CD8-positive, alpha-beta memory T cell (primary cell): ENCODE results near the gene LTBR. TPM values are rescaled to one million over a fixed set of nuclear protein-coding genes. Genes with fewer than 3 reads are reported as not detected.

Experiments used
- CTCF ChIA-PET: fragments of 350-600 bp; sonication (Branson Sonifier 250); formaldehyde crosslinking; loops from one replicate; lab custom pipeline; 2021; ENCODE audit warnings: antibody characterized with exemption; lab: Charles Lee
- POLR2A ChIA-PET: fragments of 350-600 bp; sonication (Branson Sonifier 250); formaldehyde crosslinking; loops from one replicate; lab custom pipeline; 2021; ENCODE audit warnings: antibody characterized with exemption; lab: Charles Lee
- DNase-seq, 5 donors: peaks; one replicate each; pipeline versions ENCODE4 v3.0.0 to v3.0.0-alpha.2; 2020 to 2022; ENCODE audit warnings: mixed read lengths in 1 of 5
- H3K27ac ChIP-seq: one replicate; pipeline ENCODE4 v1.7.0; 2013; ENCODE audit warnings: low read depth, mild to moderate bottlenecking, low read length, moderate library complexity
- H3K27me3 ChIP-seq: 2 replicates; pipeline ENCODE4 v1.7.0; 2013; ENCODE audit warnings: low read length, mild to moderate bottlenecking; ENCODE audit not compliant: insufficient read depth, poor library complexity, severe bottlenecking
- H3K36me3 ChIP-seq: 2 replicates; pipeline ENCODE4 v1.7.0; 2013; ENCODE audit warnings: mild to moderate bottlenecking, low read length, moderate library complexity; ENCODE audit not compliant: insufficient read depth
- H3K4me1 ChIP-seq: 2 replicates; pipeline ENCODE4 v1.7.0; 2013; ENCODE audit warnings: mild to moderate bottlenecking, low read length, moderate library complexity; ENCODE audit not compliant: insufficient read depth
- H3K4me3 ChIP-seq: 2 replicates; pipeline ENCODE4 v1.7.0; 2013; ENCODE audit warnings: mild to moderate bottlenecking, low read length
- H3K9me3 ChIP-seq: 2 replicates; pipeline ENCODE4 v1.7.0; 2013; ENCODE audit warnings: mild to moderate bottlenecking, low read length
- H3K27ac Mint-ChIP-seq, 8 donors: one replicate each; pipeline ENCODE4 v1.8.0; 2020 to 2021; ENCODE audit warnings: mixed read lengths in 8 of 8, mild to moderate bottlenecking in 6 of 8, inconsistent platforms in 3 of 8, moderate library complexity in 3 of 8
- H3K27me3 Mint-ChIP-seq, 2 donors: one replicate each; pipeline ENCODE4 v1.8.0; 2020 to 2021; ENCODE audit warnings: mixed read lengths in 2 of 2, mild to moderate bottlenecking in 1 of 2, moderate library complexity in 1 of 2
- H3K36me3 Mint-ChIP-seq, 3 donors: one replicate each; pipeline ENCODE4 v1.8.0; 2020 to 2021; ENCODE audit warnings: mixed read lengths in 3 of 3, inconsistent platforms in 1 of 3, mild to moderate bottlenecking in 1 of 3
- H3K4me1 Mint-ChIP-seq, 3 donors: one replicate each; pipeline ENCODE4 v1.8.0; 2020 to 2021; ENCODE audit warnings: mixed read lengths in 3 of 3, inconsistent platforms in 1 of 3, mild to moderate bottlenecking in 1 of 3
- H3K4me3 Mint-ChIP-seq, 7 donors: one replicate each; pipeline ENCODE4 v1.8.0; 2020 to 2021; ENCODE audit warnings: mixed read lengths in 7 of 7, mild to moderate bottlenecking in 6 of 7, moderate library complexity in 4 of 7, inconsistent platforms in 2 of 7
- H3K9me3 Mint-ChIP-seq, 5 donors: one replicate each; pipeline ENCODE4 v1.8.0; 2020 to 2022; ENCODE audit warnings: mixed read lengths in 5 of 5, mild to moderate bottlenecking in 3 of 5, moderate library complexity in 2 of 5, inconsistent platforms in 1 of 5
- polyA plus RNA-seq: library from polyadenylated mRNA; unstranded; fragments of 300-500 nt; fragmentation: Illumina TruSeq; gene quantifications from one replicate; pipeline ENCODE4 v1.2.3, GENCODE V29; 2021
- total RNA-seq, 2 experiments: library from RNA; stranded (reverse); gene quantifications; one replicate each; pipeline ENCODE4 v1.2.3, GENCODE V29; 2021

LTBR gene
- total and polyA plus RNA-seq, 3 experiments from 2014 or later, result 0.51 to 1.4 TPM; not detected in 1

- CTCF ChIA-PET, result interaction anchor here (0.9 to 7.2 kb wide), 11 partner anchors 8 to 101 kb away, joined by 3 to 106 read pairs (median 4); no protein-coding TSS in a partner anchor
- H3K9me3 ChIP-seq, result no peaks in the 10 kb centered on the region
- Mint-ChIP-seq H3K9me3 (peaks cover 0 to 2% (median 0%) of the 10 kb centered on the region in 5 donors), H3K4me1 (peaks cover 24 to 32% (median 28%) of the 10 kb centered on the region in 3 donors), H3K27ac (peak overlapping the region; percentile 49 to 90 (median 76)), H3K36me3 (no peaks in the 10 kb centered on the region), H3K27me3 (no peaks in the 10 kb centered on the region), H3K4me3 (peak overlapping the region; percentile 77 to 87 (median 82))
- H3K4me3 ChIP-seq, result peak overlapping the region; percentile 72
- POLR2A ChIA-PET, result interaction anchor here (3.4 kb wide), 1 partner anchor 28 kb away, joined by 34 read pairs; no protein-coding TSS in a partner anchor
- DNase-seq, result no peak
- peaks cover 32% of the 10 kb centered on the region for H3K4me1 ChIP-seq
- H3K36me3 ChIP-seq, result no peaks in the 10 kb centered on the region
- H3K27ac ChIP-seq, result peak overlapping the region; percentile 56
- no peaks in the 10 kb centered on the region for H3K27me3 ChIP-seq
Observed at GRCh38 chr12:6364044-6364374, 20.0 kb upstream of the LTBR start.

- ChIA-PET POLR2A (interaction anchor here (0.6 to 1.6 kb wide), 5 partner anchors 30 to 170 kb away, joined by 3 to 8 read pairs (median 4); no protein-coding TSS in a partner anchor), CTCF (interaction anchor here (0.7 to 7.2 kb wide), 24 partner anchors 9 to 170 kb away, joined by 3 to 106 read pairs (median 5); partner anchors contain the start of genes CD27, LTBR and TNFRSF1A)
- no peaks in the 10 kb centered on the region for H3K27me3 ChIP-seq
- peak overlapping the region; percentile 34 to 80 (median 70) for H3K27ac Mint-ChIP-seq
- no peaks in the 10 kb centered on the region for H3K36me3 ChIP-seq
- peaks cover 0 to 2% (median 0%) of the 10 kb centered on the region in 5 donors for H3K9me3 Mint-ChIP-seq
- peaks cover 0 to 2% of the 10 kb centered on the region in 2 donors for H3K27me3 Mint-ChIP-seq
- DNase-seq, result peak in 4 of 5 donors; percentile 14 to 73 (median 54)
- no peaks in the 10 kb centered on the region for H3K36me3 Mint-ChIP-seq
- H3K9me3 ChIP-seq, result no peaks in the 10 kb centered on the region
- H3K4me1 ChIP-seq, result peaks cover 21% of the 10 kb centered on the region
- H3K4me1 Mint-ChIP-seq, result peaks cover 18 to 36% (median 27%) of the 10 kb centered on the region in 3 donors
- H3K27ac ChIP-seq, result no peak overlapping the region
- H3K4me3 Mint-ChIP-seq, result peak overlapping the region in 1 of 7 donors; percentile 47
- no peak overlapping the region for H3K4me3 ChIP-seq
Observed at GRCh38 chr12:6367065-6367968, 16.6 kb upstream of the LTBR start.

- POLR2A ChIA-PET, result interaction anchor here (0.6 to 1.6 kb wide), 4 partner anchors 33 to 169 kb away, joined by 3 to 8 read pairs (median 4); no protein-coding TSS in a partner anchor
- no peaks in the 10 kb centered on the region for H3K27me3 ChIP-seq
- Mint-ChIP-seq H3K27me3 (peaks cover 0 to 2% of the 10 kb centered on the region in 2 donors), H3K9me3 (peaks cover 0 to 2% (median 0%) of the 10 kb centered on the region in 5 donors), H3K36me3 (no peaks in the 10 kb centered on the region), H3K27ac (peak overlapping the region; percentile 34 to 83 (median 65)), H3K4me3 (peak overlapping the region in 1 of 7 donors; percentile 47), H3K4me1 (peaks cover 18 to 45% (median 35%) of the 10 kb centered on the region in 3 donors)
- no peaks in the 10 kb centered on the region for H3K36me3 ChIP-seq
- H3K9me3 ChIP-seq, result no peaks in the 10 kb centered on the region
- H3K4me3 ChIP-seq, result no peak overlapping the region
- peak overlapping the region; percentile 1 for H3K27ac ChIP-seq
- CTCF ChIA-PET, result interaction anchor here (0.7 to 7.2 kb wide), 23 partner anchors 9 to 169 kb away, joined by 3 to 106 read pairs (median 5); partner anchors contain the start of genes CD27, LTBR and TNFRSF1A
- H3K4me1 ChIP-seq, result peaks cover 18% of the 10 kb centered on the region
- DNase-seq, result no peak
Observed at GRCh38 chr12:6367969-6368892, 15.7 kb upstream of the LTBR start.

- POLR2A ChIA-PET, result no interaction called here
- H3K9me3 ChIP-seq, result no peaks in the 10 kb centered on the region
- no peaks in the 10 kb centered on the region for H3K36me3 Mint-ChIP-seq
- H3K9me3 Mint-ChIP-seq, result peaks cover 0 to 2% (median 0%) of the 10 kb centered on the region in 5 donors
- H3K4me3 ChIP-seq, result no peak overlapping the region
- H3K27me3 ChIP-seq, result no peaks in the 10 kb centered on the region
- DNase-seq, result no peak
- peak overlapping the region in 6 of 8 donors; percentile 12 to 83 (median 55) for H3K27ac Mint-ChIP-seq
- H3K27me3 Mint-ChIP-seq, result peaks cover 0 to 3% of the 10 kb centered on the region in 2 donors
- H3K36me3 ChIP-seq, result no peaks in the 10 kb centered on the region
- peak overlapping the region; percentile 1 for H3K27ac ChIP-seq
- H3K4me1 ChIP-seq, result peaks cover 18% of the 10 kb centered on the region
- CTCF ChIA-PET, result interaction anchor here (1.0 to 7.2 kb wide), 7 partner anchors 9 to 46 kb away, joined by 3 to 106 read pairs (median 6); no protein-coding TSS in a partner anchor
- peaks cover 16 to 48% (median 35%) of the 10 kb centered on the region in 3 donors for H3K4me1 Mint-ChIP-seq
- no peak overlapping the region for H3K4me3 Mint-ChIP-seq
Observed at GRCh38 chr12:6368906-6369525, 14.9 kb upstream of the LTBR start.

- ChIA-PET CTCF (interaction anchor here (1.0 kb wide), 1 partner anchor 40 kb away, joined by 3 read pairs; no protein-coding TSS in a partner anchor), POLR2A (no interaction called here)
- H3K9me3 ChIP-seq, result no peaks in the 10 kb centered on the region
- no peak overlapping the region for H3K27ac ChIP-seq
- Mint-ChIP-seq H3K27me3 (peaks cover 0 to 3% of the 10 kb centered on the region in 2 donors), H3K4me1 (peaks cover 15 to 44% (median 31%) of the 10 kb centered on the region in 3 donors), H3K4me3 (no peak overlapping the region), H3K9me3 (peaks cover 0 to 2% (median 0%) of the 10 kb centered on the region in 5 donors), H3K36me3 (no peaks in the 10 kb centered on the region), H3K27ac (peak overlapping the region in 1 of 8 donors; percentile 89)
- no peak overlapping the region for H3K4me3 ChIP-seq
- H3K36me3 ChIP-seq, result no peaks in the 10 kb centered on the region
- no peak for DNase-seq
- no peaks in the 10 kb centered on the region for H3K27me3 ChIP-seq
- peaks cover 15% of the 10 kb centered on the region for H3K4me1 ChIP-seq
Observed at GRCh38 chr12:6369916-6370575, 13.9 kb upstream of the LTBR start.

- H3K4me1 Mint-ChIP-seq, result peaks cover 15 to 45% (median 31%) of the 10 kb centered on the region in 3 donors
- ChIA-PET CTCF (no interaction called here), POLR2A (no interaction called here)
Observed at GRCh38 chr12:6370576-6370935, 13.4 kb upstream of the LTBR start.

More at GRCh38 chr12:6370576-6370935, 13.4 kb upstream of the LTBR start:
- H3K27ac ChIP-seq, result peak overlapping the region; percentile 38
- no peak overlapping the region for H3K4me3 ChIP-seq
- no peak overlapping the region for H3K4me3 Mint-ChIP-seq
- H3K9me3 Mint-ChIP-seq, result peaks cover 0 to 2% (median 0%) of the 10 kb centered on the region in 5 donors
- H3K27me3 Mint-ChIP-seq, result peaks cover 0 to 3% of the 10 kb centered on the region in 2 donors
- no peaks in the 10 kb centered on the region for H3K27me3 ChIP-seq
- peaks cover 15% of the 10 kb centered on the region for H3K4me1 ChIP-seq
- H3K9me3 ChIP-seq, result no peaks in the 10 kb centered on the region
- no peaks in the 10 kb centered on the region for H3K36me3 ChIP-seq
- no peak for DNase-seq
- no peaks in the 10 kb centered on the region for H3K36me3 Mint-ChIP-seq
- peak overlapping the region in 1 of 8 donors; percentile 89 for H3K27ac Mint-ChIP-seq
